HEK293 (cell line): ENCODE results near the gene GPR39.

Experiments
- CTCF ChIA-PET: fragments of 350-600 bp; formaldehyde crosslinking; extraction: SDS; loops from one replicate; lab custom pipeline; 2021; ENCODE audit warnings: antibody characterized with exemption; lab: Yijun Ruan, JAX
- POLR2A ChIA-PET: fragments of 300-600 bp; formaldehyde crosslinking; extraction: SDS; loops from one replicate; lab custom pipeline; 2020; ENCODE audit warnings: antibody characterized with exemption, inconsistent platforms; lab: Yijun Ruan, JAX
- H3K27ac ChIP-seq: fragments of 200-500 bp; sonication (Bioruptor generic); 2 replicates; pipeline ENCODE4 v1.5.1; 2014; ENCODE audit warnings: low read depth, low read length, control low read depth, inconsistent platforms; ENCODE audit errors: extremely low read depth
- H3K36me3 ChIP-seq, 2 experiments: fragments of 200-500 bp in 1 of 2; sonication (Bioruptor generic) in 1 of 2; 1 replicate in 1 of 2; 2 replicates in 1 of 2; pipeline ENCODE4 v1.5.1; 2014 to 2017; ENCODE audit warnings: inconsistent platforms in 2 of 2, low read length in 2 of 2; ENCODE audit not compliant: control insufficient read depth in 2 of 2, insufficient read depth in 1 of 2
- H3K4me1 ChIP-seq: fragments of 200-500 bp; sonication (Bioruptor generic); 2 replicates; pipeline ENCODE4 v1.5.1; 2014; ENCODE audit warnings: mild to moderate bottlenecking, low read length, inconsistent platforms; ENCODE audit not compliant: control insufficient read depth, insufficient read depth
- H3K4me3 ChIP-seq: 2 replicates; pipeline ENCODE4 v1.5.1; 2011; ENCODE audit warnings: low read depth, mild to moderate bottlenecking, control low read depth, low read length, moderate library complexity
- H3K9me3 ChIP-seq: fragments of 200-500 bp; sonication (Bioruptor generic); 2 replicates; pipeline ENCODE4 v1.5.1; 2014; ENCODE audit warnings: low read depth, low read length, inconsistent platforms; ENCODE audit not compliant: control insufficient read depth, insufficient read depth
- GLIS2 ChIP-seq: fragments of 450-650 bp; formaldehyde crosslinking; IDR thresholded peaks from 2 replicates; pipeline ENCODE4 v1.5.1; 2016; ENCODE audit warnings: missing biosample characterization, missing genetic modification characterization
- REPIN1 ChIP-seq: fragments of 450-650 bp; formaldehyde crosslinking; IDR thresholded peaks from 2 replicates; pipeline ENCODE4 v1.5.1; 2017; ENCODE audit warnings: missing biosample characterization, missing genetic modification characterization, low read depth
- ZNF138 ChIP-seq: fragments of 450-650 bp; formaldehyde crosslinking; IDR thresholded peaks from 2 replicates; pipeline ENCODE4 v1.5.1; 2016; ENCODE audit warnings: missing biosample characterization, missing genetic modification characterization, borderline replicate concordance
- ZNF266 ChIP-seq: fragments of 450-650 bp; formaldehyde crosslinking; IDR thresholded peaks from 2 replicates; pipeline ENCODE4 v1.5.1; 2016; ENCODE audit warnings: missing biosample characterization, missing genetic modification characterization, low read depth
- ZNF311 ChIP-seq: fragments of 450-650 bp; formaldehyde crosslinking; IDR thresholded peaks from 2 replicates; pipeline ENCODE4 v1.5.1; 2017; ENCODE audit warnings: missing biosample characterization, missing genetic modification characterization, borderline replicate concordance
- ZNF350 ChIP-seq: fragments of 450-650 bp; formaldehyde crosslinking; IDR thresholded peaks from 2 replicates; pipeline ENCODE4 v1.5.0; 2017; ENCODE audit warnings: missing biosample characterization, mild to moderate bottlenecking, missing genetic modification characterization
- ZNF394 ChIP-seq: fragments of 450-650 bp; formaldehyde crosslinking; IDR thresholded peaks from 2 replicates; pipeline ENCODE4 v1.5.1; 2016; ENCODE audit warnings: missing biosample characterization, missing genetic modification characterization, mild to moderate bottlenecking, moderate library complexity, borderline replicate concordance
- ZNF423 ChIP-seq: fragments of 450-650 bp; formaldehyde crosslinking; IDR thresholded peaks from 2 replicates; pipeline ENCODE4 v1.5.1; 2016; ENCODE audit warnings: missing biosample characterization, missing genetic modification characterization
- ZNF558 ChIP-seq: fragments of 450-650 bp; formaldehyde crosslinking; IDR thresholded peaks from 2 replicates; pipeline ENCODE4 v1.5.1; 2016; ENCODE audit warnings: missing biosample characterization, missing genetic modification characterization
- ZNF596 ChIP-seq: fragments of 450-650 bp; IDR thresholded peaks from 2 replicates; pipeline ENCODE4 v1.5.0; 2018; ENCODE audit warnings: missing biosample characterization, mild to moderate bottlenecking, missing genetic modification characterization, moderate library complexity
- TF ChIP-seq, protein P1 (sequence below): fragments of 450-650 bp; formaldehyde crosslinking; IDR thresholded peaks from 2 replicates; pipeline ENCODE4 v1.5.1; 2016; ENCODE audit warnings: missing biosample characterization, missing genetic modification characterization
- TF ChIP-seq, protein P2 (sequence below): fragments of 450-650 bp; formaldehyde crosslinking; IDR thresholded peaks from 2 replicates; pipeline ENCODE4 v1.5.0; 2017; ENCODE audit warnings: missing biosample characterization, missing genetic modification characterization, borderline replicate concordance
- TF ChIP-seq, protein P3 (sequence below): fragments of 450-650 bp; formaldehyde crosslinking; IDR thresholded peaks from 2 replicates; pipeline ENCODE4 v1.5.1; 2016; ENCODE audit warnings: missing biosample characterization, missing genetic modification characterization
- TF ChIP-seq, protein P4 (sequence below): fragments of 450-650 bp; formaldehyde crosslinking; IDR thresholded peaks from 2 replicates; pipeline ENCODE4 v1.5.1; 2016; ENCODE audit warnings: missing biosample characterization, missing genetic modification characterization
- TF ChIP-seq, protein P5 (sequence below): fragments of 450-650 bp; formaldehyde crosslinking; IDR thresholded peaks from 2 replicates; pipeline ENCODE4 v1.5.1; 2016; ENCODE audit warnings: missing biosample characterization, missing genetic modification characterization
- TF ChIP-seq, protein P6 (sequence below): fragments of 450-650 bp; formaldehyde crosslinking; conservative IDR thresholded peaks from 2 replicates; pipeline ENCODE4 v1.5.1; 2016; ENCODE audit warnings: low read depth, missing biosample characterization, missing genetic modification characterization
- TF ChIP-seq, protein P7 (sequence below): fragments of 450-650 bp; formaldehyde crosslinking; IDR thresholded peaks from 2 replicates; pipeline ENCODE4 v1.5.1; 2016; ENCODE audit warnings: missing biosample characterization, missing genetic modification characterization

Gene GPR39

DNA sequence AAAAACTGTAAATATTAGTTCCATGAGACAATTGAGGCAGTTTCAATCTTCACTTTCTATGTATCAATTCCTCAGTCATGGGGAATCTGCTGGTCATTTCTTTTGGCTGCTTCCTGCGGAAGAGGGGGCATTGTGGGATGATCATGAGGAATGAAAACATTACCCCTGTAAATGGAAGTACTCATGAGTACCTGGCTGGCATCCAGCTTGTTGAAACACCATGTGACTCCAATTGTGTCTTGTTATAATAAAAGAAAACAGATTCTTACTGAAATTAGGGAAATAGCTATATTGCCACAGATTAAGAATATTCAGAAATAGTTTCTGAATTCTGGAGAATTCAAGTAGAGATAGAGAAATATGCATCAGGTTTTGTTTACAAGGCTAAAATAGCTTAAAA is 41.6 kb upstream of the GPR39 start (continued):
- TF ChIP-seq, protein P1, sequence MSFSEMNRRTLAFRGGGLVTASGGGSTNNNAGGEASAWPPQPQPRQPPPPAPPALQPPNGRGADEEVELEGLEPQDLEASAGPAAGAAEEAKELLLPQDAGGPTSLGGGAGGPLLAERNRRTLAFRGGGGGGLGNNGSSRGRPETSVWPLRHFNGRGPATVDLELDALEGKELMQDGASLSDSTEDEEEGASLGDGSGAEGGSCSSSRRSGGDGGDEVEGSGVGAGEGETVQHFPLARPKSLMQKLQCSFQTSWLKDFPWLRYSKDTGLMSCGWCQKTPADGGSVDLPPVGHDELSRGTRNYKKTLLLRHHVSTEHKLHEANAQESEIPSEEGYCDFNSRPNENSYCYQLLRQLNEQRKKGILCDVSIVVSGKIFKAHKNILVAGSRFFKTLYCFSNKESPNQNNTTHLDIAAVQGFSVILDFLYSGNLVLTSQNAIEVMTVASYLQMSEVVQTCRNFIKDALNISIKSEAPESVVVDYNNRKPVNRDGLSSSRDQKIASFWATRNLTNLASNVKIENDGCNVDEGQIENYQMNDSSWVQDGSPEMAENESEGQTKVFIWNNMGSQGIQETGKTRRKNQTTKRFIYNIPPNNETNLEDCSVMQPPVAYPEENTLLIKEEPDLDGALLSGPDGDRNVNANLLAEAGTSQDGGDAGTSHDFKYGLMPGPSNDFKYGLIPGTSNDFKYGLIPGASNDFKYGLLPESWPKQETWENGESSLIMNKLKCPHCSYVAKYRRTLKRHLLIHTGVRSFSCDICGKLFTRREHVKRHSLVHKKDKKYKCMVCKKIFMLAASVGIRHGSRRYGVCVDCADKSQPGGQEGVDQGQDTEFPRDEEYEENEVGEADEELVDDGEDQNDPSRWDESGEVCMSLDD (tag by site-specific recombination) = no peak
- TF ChIP-seq GLIS2 (tag by site-specific recombination) (no peak), ZNF394 (tag by site-specific recombination) (no peak)
- TF ChIP-seq, protein P2, sequence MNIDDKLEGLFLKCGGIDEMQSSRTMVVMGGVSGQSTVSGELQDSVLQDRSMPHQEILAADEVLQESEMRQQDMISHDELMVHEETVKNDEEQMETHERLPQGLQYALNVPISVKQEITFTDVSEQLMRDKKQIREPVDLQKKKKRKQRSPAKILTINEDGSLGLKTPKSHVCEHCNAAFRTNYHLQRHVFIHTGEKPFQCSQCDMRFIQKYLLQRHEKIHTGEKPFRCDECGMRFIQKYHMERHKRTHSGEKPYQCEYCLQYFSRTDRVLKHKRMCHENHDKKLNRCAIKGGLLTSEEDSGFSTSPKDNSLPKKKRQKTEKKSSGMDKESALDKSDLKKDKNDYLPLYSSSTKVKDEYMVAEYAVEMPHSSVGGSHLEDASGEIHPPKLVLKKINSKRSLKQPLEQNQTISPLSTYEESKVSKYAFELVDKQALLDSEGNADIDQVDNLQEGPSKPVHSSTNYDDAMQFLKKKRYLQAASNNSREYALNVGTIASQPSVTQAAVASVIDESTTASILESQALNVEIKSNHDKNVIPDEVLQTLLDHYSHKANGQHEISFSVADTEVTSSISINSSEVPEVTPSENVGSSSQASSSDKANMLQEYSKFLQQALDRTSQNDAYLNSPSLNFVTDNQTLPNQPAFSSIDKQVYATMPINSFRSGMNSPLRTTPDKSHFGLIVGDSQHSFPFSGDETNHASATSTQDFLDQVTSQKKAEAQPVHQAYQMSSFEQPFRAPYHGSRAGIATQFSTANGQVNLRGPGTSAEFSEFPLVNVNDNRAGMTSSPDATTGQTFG (tag by site-specific recombination) = no peak
- TF ChIP-seq, protein P3, sequence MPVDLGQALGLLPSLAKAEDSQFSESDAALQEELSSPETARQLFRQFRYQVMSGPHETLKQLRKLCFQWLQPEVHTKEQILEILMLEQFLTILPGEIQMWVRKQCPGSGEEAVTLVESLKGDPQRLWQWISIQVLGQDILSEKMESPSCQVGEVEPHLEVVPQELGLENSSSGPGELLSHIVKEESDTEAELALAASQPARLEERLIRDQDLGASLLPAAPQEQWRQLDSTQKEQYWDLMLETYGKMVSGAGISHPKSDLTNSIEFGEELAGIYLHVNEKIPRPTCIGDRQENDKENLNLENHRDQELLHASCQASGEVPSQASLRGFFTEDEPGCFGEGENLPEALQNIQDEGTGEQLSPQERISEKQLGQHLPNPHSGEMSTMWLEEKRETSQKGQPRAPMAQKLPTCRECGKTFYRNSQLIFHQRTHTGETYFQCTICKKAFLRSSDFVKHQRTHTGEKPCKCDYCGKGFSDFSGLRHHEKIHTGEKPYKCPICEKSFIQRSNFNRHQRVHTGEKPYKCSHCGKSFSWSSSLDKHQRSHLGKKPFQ = no peak

DNA sequence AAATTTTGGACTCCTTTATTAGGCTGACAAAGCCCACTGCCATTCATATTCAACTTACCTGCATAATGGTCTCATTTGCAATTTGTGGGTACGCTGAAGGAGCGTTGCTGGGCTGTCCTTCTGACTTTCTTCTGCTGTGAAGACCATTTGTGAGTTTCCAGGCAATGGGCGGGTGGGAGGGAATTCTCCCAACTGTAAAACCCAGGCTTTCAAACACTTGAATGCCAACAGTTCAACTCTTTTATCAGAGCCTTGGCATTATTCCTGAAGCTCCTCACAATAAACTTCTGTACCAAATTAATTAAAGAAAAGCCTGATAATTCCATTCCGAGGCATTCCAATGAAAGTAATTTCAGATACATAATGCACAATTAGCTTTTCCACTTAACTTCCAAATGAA is 35.2 kb upstream of the GPR39 start:
- POLR2A ChIA-PET = no interaction called here
- CTCF ChIA-PET = interaction anchor here (0.5 kb wide), 1 partner anchor 286 kb away, joined by 3 read pairs; no protein-coding TSS in a partner anchor
- H3K36me3 ChIP-seq = no peaks in the 10 kb centered on the region
- no peak for TF ChIP-seq ZNF311 (tag by site-specific recombination)
- TF ChIP-seq ZNF423 (tag by site-specific recombination) = no peak
- TF ChIP-seq ZNF350 (tag by site-specific recombination) = no peak
- TF ChIP-seq, protein P4, sequence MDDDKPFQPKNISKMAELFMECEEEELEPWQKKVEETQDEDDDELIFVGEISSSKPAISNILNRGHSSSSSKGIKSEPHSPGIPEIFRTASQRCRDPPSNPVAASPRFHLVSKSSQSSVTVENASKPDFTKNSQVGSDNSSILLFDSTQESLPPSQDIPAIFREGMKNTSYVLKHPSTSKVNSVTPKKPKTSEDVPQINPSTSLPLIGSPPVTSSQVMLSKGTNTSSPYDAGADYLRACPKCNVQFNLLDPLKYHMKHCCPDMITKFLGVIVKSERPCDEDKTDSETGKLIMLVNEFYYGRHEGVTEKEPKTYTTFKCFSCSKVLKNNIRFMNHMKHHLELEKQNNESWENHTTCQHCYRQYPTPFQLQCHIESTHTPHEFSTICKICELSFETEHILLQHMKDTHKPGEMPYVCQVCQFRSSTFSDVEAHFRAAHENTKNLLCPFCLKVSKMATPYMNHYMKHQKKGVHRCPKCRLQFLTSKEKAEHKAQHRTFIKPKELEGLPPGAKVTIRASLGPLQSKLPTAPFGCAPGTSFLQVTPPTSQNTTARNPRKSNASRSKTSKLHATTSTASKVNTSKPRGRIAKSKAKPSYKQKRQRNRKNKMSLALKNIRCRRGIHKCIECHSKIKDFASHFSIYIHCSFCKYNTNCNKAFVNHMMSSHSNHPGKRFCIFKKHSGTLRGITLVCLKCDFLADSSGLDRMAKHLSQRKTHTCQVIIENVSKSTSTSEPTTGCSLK (tag by site-specific recombination) = no peak
- TF ChIP-seq, protein P5, sequence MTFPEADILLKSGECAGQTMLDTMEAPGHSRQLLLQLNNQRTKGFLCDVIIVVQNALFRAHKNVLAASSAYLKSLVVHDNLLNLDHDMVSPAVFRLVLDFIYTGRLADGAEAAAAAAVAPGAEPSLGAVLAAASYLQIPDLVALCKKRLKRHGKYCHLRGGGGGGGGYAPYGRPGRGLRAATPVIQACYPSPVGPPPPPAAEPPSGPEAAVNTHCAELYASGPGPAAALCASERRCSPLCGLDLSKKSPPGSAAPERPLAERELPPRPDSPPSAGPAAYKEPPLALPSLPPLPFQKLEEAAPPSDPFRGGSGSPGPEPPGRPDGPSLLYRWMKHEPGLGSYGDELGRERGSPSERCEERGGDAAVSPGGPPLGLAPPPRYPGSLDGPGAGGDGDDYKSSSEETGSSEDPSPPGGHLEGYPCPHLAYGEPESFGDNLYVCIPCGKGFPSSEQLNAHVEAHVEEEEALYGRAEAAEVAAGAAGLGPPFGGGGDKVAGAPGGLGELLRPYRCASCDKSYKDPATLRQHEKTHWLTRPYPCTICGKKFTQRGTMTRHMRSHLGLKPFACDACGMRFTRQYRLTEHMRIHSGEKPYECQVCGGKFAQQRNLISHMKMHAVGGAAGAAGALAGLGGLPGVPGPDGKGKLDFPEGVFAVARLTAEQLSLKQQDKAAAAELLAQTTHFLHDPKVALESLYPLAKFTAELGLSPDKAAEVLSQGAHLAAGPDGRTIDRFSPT (tag by site-specific recombination) = no peak
- TF ChIP-seq ZNF266 (tag by site-specific recombination) = no peak
- TF ChIP-seq, protein P6, sequence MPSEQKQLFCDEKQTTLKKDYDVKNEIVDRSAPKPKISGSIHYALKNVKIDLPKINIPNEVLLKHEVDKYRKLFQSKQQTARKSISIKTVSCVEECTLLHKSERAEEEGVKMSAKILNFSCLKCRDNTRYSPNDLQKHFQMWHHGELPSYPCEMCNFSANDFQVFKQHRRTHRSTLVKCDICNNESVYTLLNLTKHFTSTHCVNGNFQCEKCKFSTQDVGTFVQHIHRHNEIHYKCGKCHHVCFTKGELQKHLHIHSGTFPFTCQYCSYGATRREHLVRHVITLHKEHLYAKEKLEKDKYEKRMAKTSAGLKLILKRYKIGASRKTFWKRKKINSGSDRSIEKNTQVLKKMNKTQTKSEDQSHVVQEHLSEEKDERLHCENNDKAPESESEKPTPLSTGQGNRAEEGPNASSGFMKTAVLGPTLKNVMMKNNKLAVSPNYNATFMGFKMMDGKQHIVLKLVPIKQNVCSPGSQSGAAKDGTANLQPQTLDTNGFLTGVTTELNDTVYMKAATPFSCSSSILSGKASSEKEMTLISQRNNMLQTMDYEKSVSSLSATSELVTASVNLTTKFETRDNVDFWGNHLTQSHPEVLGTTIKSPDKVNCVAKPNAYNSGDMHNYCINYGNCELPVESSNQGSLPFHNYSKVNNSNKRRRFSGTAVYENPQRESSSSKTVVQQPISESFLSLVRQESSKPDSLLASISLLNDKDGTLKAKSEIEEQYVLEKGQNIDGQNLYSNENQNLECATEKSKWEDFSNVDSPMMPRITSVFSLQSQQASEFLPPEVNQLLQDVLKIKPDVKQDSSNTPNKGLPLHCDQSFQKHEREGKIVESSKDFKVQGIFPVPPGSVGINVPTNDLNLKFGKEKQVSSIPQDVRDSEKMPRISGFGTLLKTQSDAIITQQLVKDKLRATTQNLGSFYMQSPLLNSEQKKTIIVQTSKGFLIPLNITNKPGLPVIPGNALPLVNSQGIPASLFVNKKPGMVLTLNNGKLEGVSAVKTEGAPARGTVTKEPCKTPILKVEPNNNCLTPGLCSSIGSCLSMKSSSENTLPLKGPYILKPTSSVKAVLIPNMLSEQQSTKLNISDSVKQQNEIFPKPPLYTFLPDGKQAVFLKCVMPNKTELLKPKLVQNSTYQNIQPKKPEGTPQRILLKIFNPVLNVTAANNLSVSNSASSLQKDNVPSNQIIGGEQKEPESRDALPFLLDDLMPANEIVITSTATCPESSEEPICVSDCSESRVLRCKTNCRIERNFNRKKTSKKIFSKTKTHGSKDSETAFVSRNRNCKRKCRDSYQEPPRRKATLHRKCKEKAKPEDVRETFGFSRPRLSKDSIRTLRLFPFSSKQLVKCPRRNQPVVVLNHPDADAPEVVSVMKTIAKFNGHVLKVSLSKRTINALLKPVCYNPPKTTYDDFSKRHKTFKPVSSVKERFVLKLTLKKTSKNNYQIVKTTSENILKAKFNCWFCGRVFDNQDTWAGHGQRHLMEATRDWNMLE = no peak
- no peak for TF ChIP-seq REPIN1 (tag by site-specific recombination)
- no peak for TF ChIP-seq ZNF558
- TF ChIP-seq, protein P7, sequence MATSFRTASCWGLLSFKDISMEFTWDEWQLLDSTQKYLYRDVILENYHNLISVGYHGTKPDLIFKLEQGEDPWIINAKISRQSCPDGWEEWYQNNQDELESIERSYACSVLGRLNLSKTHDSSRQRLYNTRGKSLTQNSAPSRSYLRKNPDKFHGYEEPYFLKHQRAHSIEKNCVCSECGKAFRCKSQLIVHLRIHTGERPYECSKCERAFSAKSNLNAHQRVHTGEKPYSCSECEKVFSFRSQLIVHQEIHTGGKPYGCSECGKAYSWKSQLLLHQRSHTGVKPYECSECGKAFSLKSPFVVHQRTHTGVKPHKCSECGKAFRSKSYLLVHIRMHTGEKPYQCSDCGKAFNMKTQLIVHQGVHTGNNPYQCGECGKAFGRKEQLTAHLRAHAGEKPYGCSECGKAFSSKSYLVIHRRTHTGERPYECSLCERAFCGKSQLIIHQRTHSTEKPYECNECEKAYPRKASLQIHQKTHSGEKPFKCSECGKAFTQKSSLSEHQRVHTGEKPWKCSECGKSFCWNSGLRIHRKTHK (tag by site-specific recombination) = no peak
- TF ChIP-seq ZNF138 (tag by site-specific recombination) = no peak
- TF ChIP-seq ZNF596 (tag by site-specific recombination) = no peak
- no peaks in the 10 kb centered on the region for H3K4me1 ChIP-seq
- no peaks in the 10 kb centered on the region for H3K9me3 ChIP-seq
- H3K4me3 ChIP-seq = no peak overlapping the region
- no peak overlapping the region for H3K27ac ChIP-seq
